NCI-H2227 (cell line): ENCODE measurements around the gene OSBPL1A.
"Not testable (repeated sequence)": the region's sequence is repeated elsewhere in the genome, so short reads cannot be mapped to it uniquely, and the experiment has no call there.

Source experiments
- DNase-seq: peaks from one replicate; lab custom pipeline; 2025; ENCODE audit not compliant: unreplicated experiment; lab: John Stamatoyannopoulos, UW

The OSBPL1A gene

DNA sequence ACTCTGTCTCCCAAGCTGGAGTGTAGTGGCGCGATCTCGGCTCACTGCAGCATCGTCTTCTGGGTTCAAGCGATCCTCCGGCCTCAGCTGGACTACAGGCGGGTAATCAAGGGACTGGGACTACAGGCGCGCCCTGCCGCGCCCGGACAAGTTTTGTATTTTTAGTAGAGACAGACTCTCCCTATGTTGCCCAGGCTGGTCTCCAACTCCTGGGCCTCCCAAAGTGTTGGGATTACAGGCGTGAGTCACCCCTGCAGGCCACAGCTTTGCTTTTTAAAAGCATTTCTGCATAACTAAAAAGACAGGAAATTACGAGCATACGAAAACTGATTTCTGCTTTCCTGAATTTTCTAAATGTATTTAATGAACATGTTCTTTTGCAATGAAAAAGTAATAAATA is 916 bp upstream of the OSBPL1A start:
- peak; percentile 39 for DNase-seq

DNA sequence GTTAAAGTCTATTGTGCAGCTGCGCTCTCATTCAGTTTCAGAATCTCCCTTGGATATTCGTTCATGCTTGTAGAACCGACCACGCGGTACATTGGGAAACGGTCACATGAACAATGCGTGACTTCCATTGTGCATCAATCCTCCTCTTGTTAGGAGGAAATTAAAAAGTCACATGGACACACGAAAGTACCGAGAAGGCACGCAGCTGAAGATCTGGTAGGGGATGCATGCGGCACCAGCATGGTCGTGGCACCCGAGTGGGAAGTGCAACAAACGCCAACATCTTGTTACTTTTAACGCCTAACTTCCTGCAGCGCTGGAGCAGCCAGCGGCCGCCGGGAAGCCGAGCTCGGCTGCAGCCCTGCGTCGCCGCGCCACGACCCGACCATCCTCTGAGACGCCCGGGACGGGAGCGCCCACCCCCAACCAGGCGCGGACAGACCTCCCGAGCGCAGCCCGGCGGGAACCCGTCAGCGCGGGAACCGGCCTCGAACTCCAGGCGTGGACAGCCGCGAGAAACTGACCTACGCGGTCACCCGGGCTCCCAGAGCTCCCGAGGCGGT is 412 bp downstream of the OSBPL1A start:
- peak; percentile 90 for DNase-seq

DNA sequence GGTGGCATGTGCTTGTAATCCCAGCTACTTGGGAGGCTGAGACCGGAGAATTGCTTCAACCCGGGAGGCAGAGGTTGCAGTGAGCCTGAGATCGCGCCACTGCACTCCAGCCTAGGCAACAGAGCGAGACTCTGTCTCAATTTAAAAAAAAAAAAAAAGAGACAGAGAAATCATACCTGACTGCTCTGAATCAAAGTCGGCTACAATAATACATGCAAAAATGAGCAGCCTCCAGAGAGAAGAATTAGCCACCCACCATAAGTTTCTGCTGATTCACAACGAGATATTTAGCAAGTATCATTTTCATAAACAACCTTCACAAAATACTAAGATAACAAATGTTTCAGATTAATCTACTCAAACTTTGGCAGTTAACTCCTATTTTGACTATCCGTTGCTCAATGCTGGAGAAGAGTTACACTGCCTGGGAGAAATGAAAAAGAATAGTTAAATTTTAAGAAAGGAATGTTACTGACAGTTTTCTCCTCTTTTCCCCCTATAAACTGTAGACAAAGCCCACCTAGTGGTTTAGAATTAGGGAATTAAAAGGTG is 1.5 kb downstream of the OSBPL1A start:
- no peak for DNase-seq

DNA sequence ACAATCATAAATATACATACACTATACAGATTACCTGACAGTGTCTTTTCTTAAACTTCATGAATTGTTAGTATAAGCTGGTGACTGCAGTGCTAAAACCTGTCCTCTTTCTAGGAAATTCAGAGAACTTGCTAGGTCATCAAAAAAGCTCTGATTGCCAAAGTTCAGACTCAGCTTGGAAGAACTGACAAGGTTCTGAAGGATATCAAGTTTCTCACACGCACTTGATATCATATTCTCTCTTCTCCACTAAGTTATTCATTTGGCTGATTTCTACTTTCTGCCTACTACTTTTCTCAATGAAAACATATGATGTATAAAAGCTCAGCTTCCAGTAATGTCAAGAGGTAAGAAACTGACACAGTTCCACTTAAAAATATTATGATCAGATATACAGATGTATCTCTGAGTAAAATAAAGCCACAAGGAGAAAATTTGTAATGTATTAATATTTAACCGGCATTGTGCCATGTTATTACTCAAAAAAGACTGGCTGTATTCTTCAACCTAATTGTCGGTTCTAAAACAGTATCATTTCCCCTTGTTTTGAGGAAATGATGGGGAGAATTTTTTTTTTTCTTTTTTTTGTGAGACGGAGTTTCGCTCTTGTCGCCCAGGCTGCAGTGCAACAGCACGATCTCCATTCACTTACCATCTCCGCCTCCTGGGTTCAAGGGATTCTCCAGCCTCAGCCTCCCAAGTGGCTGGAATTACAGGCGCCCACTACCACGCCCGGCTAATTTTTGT is 2.4 kb downstream of the OSBPL1A start:
- no peak for DNase-seq

DNA sequence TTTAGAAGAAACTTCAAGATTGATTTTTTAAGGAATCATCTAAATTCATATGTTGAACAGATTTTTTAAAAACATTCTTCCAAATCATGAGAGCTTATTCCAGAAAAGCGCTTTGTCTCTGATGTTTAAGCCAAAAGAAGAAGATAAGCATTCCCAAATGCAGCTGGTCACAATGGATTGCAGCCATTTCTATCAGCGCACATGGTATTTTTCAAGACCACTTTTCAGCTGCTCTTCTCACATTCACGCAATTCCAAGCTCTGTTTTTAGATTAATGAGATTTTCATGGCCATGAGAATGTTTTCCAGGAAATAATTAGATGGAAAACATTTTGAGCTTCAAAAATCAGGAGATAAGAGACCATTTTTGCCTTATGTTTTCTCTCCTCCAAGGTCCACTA is 8.7 kb downstream of the OSBPL1A start:
- no peak for DNase-seq

DNA sequence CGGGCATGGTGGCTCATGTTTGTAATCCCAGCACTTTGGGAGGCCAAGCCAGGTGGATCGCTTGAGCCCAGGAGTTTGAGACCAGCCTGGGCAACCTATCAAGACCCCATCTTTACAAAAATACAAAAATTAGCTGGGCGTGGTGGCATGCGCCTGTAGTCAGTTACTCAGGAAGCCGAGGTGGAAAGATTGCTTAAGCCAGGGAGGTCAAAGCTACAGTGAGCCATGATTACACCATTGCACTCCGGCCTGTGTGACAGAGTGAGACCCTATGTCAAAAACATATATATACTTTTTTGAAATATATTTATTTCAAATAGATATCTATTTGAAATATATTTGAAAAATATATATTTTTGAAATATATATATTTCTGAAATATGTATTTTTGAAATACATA is 10.9 kb downstream of the OSBPL1A start:
- no peak for DNase-seq

DNA sequence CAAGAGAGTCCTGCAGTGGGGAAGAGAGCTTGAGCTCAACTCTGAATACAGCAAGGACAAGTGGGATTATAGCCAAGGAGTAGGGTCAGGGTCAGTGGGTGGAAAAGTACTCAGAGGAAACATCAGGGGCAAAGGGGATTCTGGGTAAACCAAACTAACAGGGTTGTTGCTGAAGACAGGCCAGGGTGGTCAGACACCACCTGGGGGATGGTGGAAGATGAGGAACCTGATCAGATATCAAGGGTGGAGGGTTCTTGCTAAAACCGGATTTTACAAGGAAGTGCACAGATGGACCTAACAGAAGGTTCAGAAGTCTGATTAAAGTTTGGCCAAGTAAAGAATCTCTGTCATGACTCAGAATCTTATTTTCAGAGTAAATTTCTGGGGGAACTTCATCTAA is 16.5 kb downstream of the OSBPL1A start:
- no peak for DNase-seq

DNA sequence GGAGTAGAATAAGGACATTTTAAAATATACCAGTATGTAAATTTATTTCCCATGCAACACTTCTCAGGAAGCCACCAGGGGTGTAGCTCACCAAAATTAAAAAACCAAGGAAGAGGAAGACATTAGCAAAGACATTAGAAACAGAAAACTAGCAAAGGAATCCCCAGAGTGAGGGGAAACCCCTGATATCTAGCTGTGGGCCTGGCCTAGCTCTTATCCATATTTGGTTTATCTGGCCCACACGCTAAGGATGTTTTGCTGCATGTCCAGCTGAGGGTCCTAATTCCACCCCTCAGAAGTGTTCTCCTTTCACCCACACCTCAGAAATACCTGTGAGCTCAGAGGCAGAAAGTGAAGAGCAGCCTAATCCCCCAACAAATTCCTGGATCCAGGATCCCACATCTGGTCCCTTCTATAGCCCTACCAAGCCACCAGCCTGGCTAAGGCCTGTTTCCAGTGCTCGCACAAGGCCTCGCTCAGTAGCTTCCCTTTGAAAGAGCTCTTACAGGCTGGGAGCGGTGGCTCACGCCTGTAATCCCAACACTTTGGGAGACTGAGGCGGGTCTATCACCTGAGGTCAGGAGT is 17.4 kb downstream of the OSBPL1A start:
- DNase-seq = no peak

DNA sequence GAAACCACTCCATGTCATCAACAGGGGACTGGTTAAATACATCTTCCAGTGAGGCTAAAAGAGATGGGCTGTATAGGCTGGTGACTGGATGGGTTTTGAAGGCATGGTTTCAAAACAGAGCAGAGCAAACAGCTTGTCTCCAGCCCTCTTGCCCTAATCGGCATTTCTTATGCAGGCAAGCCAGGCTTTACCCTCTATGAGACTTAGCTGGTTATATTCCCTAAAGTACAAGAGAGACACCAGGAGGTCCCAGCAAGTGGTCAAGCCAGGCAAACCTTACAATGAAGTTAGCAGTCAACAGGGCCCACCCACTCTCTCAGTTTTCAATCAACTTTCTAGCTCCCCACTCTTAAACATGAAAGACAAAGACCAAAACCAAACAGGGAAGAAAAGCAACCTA is 19.0 kb downstream of the OSBPL1A start:
- DNase-seq = no peak

DNA sequence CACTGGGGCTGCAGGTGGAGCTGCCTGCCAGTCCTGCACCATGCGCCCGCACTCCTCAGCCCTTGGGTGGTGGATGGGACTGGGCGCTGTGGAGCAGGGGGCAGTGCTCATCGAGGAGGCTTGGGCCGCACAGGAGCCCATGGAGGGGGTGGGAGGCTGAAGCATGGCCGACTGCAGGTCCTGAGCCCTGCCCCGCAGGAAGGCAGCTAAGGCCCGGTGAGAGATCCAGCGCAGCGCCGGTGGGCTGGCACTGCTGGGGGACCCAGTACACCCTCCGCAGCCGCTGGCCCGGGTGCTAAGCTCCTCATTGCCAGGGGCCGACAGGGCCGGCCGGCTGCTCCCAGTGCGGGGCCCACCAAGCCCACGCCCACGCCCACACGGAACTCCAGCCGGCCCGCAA is 21.1 kb downstream of the OSBPL1A start:
- not testable (repeated sequence) for DNase-seq

DNA sequence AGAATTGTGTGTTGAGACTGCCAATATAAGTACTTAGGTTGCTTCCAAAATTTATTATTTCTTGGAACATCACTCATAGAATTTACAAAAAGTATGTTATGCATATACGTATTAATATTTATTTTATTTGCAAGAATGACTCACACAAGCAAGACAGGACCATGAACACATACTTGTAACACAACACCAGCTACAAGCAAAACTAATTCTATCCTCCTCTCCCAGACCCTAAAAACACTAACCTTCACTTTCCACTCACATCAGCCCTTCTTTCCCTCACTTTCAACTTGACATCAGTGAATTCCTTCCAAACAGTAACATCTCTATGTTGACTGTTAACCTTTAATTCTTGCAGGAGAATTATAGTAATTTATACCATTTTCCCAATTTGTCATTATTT is 24.3 kb downstream of the OSBPL1A start:
- no peak for DNase-seq

DNA sequence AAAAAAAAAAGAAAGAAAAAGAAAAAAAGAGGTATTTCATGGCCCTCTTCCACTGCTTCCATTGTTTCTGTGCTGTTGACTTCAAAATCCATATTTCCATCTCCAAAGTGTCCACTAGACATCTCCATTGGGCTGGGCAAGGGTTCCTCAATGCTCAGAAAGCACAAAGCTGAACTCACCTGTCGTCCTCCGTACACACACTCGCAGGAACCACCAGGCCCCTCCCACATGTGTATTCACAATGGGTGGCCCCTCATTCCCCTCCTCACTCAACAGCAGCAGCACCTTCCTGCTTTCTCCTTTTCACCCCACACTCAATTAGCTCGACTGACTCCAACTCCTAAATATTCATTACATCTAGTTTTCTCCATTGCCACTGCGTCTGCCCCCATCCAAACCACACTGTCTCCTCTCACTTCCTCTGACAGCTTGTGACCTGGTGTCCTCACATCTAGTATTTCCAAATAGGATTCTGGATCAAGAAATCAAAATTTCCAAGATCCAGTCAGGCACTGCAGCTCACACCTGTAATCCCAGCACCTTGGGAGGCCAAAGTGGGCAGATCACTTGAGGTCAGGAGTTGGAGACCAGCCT is 25.2 kb downstream of the OSBPL1A start:
- DNase-seq = no peak

DNA sequence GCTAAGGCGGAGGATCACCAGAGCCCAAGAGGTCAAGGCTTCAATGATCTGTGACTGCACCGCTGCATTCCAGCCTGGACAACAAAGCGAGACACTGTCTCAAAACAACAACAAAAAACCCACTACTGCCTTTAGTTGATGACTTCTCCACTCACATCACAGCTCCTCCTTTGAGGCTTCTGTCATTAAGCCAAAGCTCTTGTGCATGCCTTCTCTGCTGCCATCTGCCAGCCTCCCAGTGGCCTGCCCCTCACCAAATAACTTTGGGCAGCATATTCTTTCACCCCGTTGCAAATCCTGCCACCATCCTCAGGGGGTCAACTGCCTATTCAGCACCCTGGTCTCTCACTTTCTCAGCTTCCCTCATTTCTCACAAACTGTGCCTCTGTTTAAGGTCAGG is 27.5 kb downstream of the OSBPL1A start:
- DNase-seq = no peak

DNA sequence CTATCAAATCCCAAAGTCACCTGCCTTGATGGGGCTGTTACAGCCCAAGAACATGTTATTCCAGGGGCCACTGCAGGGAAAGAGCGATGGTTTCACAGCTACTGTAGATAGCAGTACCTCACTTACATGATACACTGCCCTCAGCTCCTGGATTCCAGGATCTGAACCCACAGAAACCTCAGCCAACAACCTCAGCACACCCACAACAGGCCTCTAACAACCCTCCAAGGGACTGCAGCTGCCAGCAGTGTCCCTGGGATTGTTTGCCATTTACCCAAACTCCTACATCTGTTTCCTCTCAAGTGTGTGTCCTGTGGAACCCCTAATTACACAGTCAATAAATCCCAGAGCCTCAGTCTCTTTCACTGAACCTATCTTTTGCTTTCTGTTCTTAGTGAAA is 28.2 kb downstream of the OSBPL1A start:
- DNase-seq = no peak

DNA sequence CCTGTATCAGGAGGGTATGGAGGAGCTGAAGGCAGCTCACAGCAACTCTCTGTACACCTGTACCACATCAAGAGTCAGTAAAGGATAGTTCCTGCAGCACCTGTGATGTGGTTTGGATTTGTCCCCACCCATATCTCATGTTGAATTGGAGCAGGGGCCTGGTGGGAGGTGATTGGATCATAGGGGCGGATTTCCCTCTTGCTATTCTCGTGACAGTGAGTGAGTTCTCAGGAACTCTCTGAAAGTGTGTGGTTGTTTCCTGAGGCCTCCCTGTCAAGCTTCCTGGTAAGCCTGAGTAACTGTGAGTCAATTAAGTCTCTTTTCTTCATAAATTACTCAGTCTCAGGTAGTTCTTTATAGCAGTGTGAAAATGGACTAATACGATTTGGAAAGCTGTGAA is 28.9 kb downstream of the OSBPL1A start:
- DNase-seq = no peak

DNA sequence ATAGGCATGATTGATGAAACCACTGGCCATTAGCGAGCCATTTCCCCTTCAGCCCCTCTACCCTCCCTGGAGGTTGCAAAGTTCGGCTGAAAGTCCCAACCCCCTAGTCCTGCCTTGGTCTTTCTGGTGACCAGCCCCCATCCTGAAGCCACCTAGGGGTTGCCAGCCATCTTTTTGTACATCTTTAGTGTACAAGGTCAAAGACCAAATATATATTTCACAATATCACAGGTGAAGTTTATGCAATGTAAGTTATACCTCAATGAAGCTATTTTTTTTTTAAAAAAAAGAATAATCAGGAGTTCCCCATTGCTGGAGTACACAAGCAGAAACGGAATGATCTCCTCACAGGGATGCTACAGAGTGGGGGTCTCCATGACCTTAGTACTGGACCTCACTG is 31.3 kb downstream of the OSBPL1A start:
- no peak for DNase-seq

DNA sequence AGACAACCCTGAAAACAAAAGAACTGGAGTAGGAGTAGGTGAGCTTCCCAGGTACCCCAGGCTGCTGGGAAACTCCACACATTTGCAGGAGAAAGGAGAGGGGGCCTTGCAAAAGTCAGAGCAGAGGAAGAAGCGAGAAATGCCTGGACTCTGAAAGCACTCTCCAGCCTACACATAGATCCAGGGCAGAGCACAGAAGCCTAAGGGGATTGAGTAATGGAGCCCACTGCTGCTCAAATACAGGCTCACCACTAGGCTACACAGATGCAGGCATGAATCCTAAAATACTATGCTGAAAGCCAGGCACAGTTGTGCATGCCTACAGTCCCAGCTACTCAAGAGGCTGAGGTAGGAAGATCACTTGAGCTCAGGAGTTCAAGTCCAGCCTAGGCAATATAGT is 33.4 kb downstream of the OSBPL1A start:
- no peak for DNase-seq

DNA sequence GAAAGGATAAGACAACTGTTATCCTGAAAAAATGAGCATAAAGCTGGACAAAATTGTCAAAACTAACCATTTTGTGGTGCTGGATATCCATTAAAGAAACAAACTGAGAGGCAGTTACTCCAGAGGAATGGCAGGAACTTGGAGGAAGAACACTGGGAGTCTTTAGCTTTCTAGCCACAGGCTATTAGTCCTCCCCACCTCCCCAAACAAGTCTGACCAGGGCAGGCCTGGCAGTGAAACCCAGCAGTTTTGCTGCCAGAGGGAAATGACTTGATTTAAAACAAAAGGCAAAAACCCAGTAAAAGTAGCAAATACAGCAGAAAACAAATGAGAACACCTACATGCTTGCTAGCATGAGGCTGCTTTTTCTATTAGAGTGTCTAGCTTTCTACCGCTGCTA is 34.9 kb downstream of the OSBPL1A start:
- DNase-seq = no peak

DNA sequence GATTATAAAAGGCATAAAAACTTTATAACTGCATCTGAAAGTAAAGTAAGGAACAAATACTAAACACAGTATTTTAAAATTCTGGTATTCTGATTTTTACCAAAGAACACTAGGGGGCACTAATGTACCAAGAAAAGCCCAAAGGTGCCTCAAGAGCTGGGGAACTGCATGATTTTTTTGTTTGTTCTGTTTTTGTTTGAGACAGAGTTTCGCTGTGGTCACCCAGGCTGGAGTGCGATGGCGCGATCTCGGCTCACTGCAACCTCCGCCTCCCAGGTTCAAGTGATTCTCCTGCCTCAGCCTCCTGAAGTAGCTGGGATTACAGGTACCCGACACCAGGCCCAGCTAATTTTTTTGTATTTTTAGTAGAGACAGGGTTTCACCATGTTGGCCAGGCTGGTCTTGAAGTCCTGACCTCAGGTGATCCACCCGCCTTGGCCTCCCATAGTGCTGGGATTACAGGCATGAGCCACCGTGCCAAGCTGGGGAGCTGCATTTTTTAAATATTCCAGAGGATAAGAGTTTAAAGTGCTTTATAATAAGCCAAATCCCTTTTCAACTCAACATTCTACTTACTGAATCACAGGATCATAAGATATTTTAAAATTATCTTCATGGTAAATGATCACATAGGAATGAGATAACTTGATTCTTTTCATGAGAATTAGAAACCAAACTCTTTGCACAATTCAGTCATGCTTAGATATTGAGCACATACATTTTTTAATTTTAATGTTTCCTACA is 37.7 kb downstream of the OSBPL1A start:
- DNase-seq = peak; percentile 74

DNA sequence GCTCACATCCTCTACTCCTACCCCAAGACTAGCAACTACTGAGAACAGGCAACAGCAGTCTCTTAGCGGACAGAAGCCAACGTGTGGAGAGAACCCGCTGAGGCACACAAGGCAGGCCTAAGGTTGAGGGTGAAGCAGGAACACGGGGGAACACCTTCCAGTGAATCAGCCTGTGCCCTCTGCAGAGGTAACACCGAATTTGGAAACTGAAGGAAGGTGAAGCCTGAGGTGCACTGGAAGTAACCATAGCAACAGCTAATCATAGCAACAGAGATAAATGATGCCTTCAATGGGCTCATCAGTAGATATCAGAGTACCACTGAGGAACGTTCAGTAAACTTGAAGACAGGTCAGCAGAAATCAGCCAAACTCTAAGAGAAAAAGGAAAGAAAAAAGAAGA is 43.3 kb downstream of the OSBPL1A start:
- no peak for DNase-seq

DNA sequence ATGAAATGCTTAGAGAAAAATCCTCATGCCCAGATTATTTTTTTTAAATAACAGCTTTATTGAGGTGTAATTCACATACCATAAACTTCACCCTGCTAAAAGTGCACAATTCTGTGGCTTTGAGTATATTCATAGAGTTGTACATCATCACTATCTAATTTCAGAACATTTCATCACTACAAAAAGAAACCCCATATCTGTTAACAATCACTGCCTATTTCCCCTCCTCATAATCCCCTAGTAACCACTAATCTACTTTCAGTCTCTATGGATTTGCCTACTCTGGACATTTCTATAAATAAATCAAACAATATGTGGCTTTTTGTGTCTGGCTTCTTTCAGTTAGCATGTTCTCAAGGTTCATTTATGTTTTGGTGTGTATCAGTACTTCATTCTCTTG is 51.4 kb downstream of the OSBPL1A start:
- DNase-seq = no peak
